Activated T-cell treated with anti-CD3 and anti-CD28 coated beads for 24 hours (primary cell): ENCODE data around the gene RASGEF1B.

Source experiments
- DNase-seq: peaks from one replicate; pipeline ENCODE4 v3.0.0-alpha.2; 2020; ENCODE audit warnings: low read depth

Gene RASGEF1B

DNA sequence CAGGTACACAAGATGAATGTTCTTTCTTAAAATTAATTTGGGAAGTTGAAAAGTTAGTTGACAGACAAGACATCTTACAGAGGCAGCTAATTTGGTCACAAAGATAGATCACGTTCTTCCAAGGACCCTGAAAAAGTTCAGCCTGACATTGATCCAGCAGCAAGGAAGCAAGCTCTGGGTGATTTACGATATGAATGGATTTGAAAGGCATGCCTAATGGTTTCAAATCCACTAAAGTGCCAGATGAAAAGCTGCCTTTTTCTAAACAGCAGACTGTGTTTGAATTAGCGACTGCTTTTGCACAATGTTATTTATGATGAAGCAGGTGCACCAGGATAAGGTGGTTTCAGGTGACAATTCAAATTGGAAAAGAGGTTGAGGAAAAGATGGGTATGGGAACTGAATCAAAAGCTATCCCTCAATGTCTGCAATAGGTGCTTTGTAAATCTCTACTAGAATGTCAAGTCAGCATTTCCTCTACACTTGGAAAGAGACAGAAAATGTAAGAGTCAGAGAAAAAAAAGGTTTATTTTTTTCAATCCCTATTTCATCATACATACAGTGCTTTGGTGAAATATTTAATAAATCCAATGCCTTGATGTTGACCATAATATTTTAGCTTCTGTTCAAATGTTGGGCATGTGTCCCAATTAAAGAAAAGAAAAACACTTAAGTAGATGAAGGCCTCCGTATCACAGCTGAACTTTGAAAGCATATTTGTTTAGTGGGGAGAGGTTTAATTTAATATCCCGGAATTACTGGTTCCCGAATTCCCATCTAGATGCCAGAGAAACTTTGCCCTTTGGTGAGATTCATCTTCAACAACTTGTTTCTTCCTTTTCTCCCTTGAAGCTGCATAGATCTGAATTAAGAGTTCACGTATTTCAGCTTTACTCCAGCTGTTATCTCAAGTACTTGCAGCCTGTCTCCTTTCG lies 6.0 kb downstream of the RASGEF1B start:
- DNase-seq: no peak

DNA sequence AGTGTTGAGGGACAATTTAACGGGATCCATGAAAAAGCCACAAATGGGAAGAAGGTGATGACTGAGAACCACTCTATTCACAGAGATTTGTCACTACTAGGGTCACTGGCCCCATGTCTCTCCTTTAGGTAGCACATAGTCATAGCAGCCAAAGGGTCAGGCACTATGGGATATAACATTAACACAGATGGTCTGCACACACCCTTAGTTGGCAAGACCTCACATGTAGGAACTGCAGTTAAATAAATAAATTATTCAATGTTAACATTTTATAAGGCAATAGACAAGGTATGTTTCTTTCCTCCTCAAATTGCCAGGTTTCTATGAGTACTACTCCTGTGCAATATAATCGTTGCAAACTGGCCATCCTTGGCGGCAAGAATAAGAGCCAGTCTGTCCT lies 10.9 kb downstream of the RASGEF1B start:
- DNase-seq: no peak

DNA sequence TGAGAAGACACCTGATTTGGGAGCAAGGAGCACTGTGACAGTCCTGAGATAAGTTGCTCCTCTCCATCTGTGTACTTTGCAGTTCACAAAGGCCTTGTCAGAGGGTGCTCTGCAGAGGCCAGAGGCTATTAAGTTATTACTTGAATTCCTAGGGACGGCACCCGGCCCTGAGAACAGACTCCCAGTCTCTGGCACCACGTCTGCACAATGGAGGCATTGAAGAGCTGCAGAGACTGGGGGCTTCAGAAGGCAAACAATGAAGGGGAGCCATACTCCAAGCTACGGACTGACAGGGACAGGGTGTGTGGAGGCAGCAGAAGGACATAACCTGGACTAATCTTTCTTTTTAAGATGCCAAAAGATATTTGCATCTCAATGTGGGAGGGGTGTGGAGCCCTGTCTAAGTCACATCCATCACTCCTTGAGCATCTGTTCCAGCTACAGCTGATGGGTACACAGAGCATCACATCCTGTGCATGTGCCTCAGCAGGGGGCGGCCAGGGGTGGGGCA lies 11.5 kb downstream of the RASGEF1B start:
- no peak for DNase-seq

DNA sequence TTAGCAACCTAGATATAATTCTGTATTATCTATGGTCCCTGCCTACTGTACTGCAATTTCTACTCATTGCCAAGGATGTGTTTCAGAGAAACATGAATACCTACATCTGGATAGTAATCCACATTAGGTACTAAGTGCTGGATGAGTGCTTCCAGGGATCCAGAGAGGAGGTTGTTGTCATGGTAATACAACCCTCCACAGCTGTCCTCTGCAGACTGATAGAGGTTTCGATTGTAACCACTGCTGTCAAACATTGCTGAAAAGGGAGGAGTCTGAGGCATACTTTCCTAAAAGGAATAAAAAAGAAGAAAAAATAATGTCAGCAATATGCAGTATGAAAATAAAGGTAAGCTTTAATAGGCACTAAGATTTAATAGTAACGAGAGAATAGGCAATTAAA lies 12.5 kb downstream of the RASGEF1B start:
- no peak for DNase-seq

DNA sequence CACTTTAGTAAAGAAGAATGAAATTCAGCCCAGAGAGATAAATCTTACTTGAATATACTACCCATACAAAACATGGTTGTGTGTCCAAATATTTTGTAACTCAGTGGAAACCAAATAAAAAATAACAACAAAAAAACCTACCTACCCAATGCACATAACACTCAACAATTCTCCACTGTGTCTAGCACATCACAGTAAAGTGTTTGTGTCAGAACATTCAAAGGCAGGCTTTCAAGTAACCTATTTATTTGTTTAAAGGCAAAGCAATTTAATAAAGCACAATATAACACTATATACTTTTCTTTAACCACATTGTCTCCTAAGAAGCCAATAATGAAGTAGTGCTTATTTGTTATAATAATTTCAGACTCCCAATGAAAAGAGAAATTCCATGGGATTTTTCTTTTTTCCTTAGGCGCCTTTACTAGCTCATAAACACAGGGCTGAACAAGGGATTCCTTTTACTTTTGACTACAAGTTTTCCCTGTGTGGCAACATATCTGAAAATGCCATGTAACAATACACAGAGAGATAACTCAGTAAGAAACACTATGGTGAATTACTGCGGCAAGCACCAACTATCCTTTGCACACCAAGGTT lies 13.7 kb downstream of the RASGEF1B start:
- no peak for DNase-seq

DNA sequence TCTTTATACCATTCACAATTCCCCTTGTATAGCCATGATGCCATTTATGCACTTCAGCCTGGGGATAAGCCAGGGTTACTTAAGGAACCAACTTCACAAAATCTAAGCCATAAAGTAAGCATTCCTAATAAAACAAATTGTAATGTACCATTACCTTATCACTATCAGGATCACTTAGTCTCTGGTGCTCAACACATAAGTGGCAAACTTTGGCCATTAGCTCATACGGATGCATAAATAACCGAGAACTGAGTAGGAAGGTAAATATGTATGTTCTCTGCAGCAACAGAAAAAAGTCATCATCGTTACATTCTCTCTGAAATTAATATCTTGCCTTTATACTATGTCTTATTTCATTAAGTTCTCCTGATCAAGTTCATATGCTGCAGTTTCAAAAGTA lies 14.4 kb downstream of the RASGEF1B start:
- DNase-seq: no peak

DNA sequence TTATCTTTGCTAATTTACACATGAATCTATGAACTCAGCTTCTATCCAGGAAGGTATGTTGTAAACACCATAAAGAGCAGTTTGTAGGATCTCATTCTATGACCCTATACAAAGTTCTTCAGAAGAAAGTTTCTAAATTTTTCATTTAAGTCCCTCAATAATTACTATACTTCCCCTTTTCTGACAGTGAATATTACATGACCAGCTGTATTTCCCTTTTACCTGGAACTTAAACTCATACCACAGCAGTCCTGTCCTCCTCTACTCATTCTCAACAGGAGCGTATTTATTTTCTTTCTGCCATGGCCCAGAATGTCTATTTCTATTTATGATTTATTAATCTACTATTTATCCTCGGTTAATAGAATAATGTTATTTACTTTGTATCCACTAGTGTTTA lies 15.8 kb downstream of the RASGEF1B start:
- DNase-seq: no peak

DNA sequence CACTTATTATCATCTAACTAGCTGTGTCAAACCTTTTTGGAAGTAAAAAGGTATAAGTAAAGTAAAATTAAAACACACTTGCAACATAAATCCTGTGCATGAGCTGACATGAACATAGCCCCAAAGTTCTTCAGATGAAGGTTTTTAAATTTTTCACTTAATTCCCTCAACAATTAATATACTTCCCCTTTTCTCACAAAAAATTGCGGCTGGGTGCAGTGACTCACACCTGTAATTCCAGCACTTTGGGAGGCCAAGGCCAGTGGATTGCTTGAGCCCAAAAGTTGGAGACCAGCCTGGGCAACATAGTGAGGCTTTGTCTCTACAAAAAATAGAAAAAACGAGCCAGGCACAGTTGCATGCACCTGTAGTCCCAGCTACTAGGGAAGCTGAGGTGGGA lies 16.8 kb downstream of the RASGEF1B start:
- DNase-seq: no peak

DNA sequence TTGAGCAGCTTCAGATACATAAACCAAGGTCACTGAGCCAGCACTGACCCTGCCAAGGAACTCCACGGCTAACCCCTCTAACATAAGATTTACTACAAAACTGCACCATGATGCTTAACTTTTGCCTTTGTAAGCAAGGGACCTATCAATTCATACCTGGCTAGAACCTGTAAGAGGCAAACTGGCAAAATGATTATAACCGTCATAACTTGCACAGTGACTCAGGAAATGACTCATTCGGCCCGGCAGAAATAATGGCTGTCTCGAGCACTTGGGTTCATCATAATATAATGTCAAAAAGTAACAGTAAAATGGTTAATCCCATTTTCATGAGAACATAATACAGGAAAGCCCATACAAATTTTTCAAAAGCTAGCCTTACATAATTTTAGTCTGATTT lies 17.2 kb downstream of the RASGEF1B start:
- peak; percentile 30 for DNase-seq

DNA sequence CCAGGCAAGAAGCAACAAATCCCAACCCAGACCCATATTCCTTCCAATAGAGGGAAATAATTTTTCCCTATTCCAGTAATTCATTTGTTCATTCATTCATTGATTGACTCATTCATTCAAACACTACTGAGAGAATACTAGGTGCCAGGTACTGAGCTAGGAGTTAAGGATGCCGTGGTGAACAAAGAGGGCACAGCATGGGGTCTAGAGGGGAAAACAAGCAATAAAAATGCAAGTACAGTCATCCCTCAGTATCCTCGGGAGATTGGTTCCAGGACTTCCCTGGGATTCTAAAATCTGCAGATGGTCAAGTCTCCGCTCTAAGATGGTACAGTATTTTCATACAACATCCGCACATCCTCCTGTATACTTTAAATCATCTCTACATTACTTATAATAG lies 18.7 kb downstream of the RASGEF1B start:
- DNase-seq: no peak

DNA sequence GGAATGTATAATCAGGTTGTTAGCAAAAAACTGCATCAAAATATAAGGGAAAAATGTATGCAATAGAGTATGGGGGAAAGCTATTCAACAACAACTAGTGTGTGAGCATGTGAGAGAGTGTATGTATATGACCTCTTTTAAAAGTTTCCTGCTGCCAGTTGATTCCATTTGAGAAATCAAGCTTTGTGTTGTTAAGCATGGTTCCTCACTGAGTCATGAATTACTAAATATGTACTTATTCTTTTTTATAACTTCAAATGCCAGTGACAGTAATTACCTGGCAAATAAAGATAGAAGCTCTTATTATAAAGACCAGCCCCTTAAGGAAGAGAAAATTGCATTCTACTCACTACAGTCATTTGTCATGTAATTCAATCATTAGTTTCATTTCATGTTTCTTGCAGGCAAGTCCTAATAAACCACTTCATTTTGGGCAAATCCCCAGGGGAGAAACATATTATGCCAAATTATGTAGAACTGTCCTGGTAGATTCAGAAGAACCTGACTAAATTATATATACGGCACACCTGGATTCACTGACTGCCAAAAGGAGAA lies 19.2 kb downstream of the RASGEF1B start:
- DNase-seq: no peak

DNA sequence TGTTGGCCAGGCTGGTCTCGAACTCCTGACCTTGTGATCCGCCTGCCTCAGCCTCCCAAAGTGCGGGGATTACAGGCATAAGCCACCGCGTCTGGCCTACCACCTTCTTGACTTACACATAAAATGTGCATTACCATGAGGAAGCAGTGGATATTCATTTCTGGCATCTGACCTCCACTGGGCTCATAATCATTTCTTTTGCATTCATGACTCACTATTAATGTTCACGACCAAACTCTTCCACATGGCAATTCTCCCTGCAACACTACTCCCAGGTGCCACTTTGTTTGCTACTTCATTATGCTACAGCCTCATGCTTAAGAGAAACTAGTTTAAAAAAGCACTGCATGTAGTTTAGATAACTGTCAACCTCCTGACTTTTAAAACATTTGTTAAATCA lies 22.7 kb downstream of the RASGEF1B start:
- DNase-seq: no peak

DNA sequence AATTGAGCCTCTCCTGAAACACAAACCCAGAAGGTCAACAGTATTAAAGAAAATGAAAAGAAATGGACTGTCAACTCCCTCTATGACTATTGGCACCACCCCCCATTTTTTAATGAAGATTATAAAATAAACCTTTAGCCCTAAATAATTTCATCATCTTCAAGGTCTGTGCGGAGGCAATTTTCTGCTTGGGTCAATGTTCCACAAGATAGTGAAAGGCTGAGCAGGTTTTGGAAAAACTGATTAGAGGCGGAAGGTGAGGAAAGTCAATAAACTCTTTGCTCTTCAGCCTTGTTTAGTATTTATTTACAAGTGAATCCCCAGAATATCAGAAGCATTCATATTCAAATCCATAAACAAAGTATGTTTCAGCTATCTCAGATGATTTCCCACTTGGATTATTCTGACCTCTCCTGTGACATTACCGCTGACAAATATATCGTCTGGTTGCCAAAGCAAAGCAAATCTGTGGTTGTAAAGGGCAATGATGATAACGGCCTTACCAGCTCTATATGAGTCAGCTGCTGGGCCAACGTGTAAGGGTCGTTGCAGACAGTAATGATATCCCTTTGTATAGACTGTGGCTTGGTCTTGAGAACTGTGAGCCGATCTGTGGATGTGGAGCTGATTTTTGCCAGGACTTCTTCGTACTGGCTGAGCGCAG lies 24.0 kb downstream of the RASGEF1B start:
- DNase-seq: no peak

DNA sequence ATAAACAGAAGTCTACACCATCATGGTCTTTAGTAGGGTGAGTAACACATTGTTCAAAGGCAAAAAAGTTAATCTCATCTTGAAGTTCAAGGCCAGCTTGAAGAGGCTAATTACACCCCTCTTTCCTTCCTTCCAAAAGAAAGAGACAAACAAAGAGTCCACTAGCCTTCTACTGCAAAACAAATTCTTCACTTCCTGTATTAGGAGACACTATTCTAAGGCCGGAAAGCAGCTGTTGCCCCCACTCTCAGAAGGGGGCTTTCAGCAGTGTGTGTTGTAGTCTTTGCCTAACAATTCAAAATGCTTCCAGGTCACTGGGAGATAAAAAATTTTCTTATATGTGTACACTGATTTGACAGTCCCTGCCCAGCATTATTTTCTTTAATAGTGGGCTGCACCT lies 25.1 kb downstream of the RASGEF1B start:
- no peak for DNase-seq

DNA sequence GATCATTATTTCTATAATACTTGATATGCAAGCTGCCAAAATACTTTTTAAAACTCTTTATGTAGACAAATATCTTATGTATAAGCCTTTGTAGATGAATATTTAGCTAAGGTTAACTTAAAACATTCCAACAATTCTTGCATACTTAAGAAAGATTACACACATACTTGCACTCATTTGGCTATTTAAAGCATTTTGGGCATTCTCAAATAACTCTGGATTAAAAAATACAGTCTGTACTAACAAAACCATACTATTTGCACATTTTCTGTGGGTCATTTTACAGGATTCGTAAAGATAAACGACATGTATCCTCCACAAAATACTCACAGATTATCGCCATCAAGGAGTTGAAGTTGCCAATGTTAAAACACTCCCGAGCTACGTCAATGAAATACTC lies 26.5 kb downstream of the RASGEF1B start:
- DNase-seq: no peak

DNA sequence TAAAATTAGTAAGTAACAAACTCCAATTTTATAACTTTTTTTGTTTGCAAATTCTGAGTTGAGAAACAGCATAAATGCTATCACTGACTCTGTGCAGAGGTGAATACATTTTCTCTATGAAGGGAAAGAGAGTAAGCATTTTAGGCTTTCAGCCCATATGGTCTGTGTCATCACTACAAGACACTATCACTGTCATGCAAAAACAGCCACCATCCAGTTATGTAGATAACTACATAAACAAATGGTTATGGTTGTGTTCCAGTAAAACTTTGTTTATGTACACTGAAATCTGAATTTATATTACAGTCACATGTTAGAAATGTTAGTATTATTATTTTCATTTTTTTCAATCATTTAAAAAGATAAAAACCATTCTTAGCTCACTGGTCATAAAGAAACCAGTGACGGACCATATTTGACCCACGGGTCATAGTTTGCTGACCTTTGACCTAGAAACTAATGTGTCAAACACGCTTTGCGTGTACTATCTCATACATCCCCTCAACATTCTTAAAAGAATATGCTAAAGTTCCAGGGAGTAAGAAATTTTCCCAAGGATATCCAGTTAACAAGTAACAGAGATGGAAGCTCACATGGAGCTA lies 29.1 kb downstream of the RASGEF1B start:
- DNase-seq: no peak

DNA sequence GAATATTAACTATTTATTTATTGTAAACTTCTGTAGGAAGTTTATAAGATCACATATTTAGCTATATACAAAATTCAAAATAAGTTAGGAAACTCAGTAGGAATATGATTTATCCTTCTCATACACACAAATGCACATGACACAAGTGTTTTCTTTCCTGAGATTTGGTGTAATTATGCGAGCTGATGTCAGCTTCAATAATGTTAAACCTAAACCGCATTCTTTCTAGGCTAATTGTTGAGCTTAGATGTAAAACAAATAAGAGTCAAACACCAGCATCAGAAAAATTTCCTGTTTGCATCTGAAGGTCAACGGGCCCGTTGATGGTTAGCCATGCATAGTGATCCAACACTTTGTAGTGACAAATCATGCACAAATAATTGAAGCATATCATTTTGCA lies 30.8 kb downstream of the RASGEF1B start:
- DNase-seq: no peak

DNA sequence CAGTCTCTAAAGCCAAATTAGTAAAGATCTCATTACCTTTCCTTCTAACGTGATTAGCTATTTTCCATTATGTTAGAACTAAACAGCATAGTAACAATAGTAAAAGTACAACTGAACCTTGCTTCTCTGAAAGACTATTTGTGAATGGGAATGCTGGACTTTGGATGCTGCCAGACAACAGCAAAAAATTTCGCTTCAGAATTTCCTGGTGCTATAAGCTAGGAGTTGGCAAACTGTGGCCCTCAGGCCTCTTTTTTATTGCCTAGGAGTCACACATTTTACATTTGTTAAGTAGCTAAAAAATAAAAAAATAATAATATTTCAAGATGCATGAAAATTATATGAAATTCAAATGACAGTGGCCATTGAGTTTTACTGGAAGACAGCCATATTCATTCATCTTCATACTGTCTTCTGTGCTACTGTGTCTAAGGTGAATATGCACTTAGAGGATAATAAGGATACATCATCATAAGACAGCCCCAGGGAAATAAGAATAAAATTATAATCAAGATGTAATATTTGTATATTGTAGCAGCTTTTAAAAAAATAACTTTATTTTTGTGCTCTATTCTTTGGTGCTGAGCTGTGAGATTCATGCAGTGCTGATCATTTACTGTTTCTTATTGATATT lies 34.6 kb downstream of the RASGEF1B start:
- DNase-seq: no peak

DNA sequence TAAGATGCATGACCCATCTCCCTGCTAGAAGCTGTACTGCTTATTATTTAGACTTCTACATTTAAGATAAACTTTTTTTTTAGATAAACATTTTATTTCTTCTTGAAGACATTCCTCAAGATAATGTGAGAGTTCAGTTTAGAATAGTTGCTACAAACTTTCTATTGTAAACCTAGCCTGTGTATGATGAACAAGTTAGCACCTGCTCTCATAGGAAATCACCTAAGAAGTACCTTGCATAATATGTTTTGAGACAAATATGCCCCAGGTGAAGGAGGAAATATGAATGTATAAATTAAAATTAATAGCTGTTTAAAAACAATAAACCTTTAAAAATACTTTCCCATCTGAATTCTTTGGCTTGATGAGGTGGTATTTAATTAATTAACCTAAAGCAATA lies 35.6 kb downstream of the RASGEF1B start:
- no peak for DNase-seq

DNA sequence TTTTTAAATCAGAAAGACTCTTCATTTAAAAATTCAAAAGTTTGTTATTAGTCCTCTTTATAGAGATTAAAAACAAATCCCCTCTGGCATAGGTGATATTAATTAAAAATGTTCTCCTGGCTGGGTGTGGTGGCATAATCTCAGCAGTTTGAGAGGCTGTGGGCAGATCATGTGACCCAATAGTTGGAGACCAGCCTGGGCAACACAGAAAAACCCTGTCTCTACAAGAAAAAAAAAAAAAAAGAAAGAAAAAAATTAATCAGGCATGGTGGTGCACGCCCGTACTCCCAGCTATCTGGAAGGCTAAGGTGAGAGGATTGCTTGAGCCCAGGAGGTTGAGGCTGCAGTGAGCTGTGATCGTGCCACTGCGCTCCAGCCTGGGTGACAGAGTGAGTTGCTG lies 38.9 kb downstream of the RASGEF1B start:
- DNase-seq: no peak

DNA sequence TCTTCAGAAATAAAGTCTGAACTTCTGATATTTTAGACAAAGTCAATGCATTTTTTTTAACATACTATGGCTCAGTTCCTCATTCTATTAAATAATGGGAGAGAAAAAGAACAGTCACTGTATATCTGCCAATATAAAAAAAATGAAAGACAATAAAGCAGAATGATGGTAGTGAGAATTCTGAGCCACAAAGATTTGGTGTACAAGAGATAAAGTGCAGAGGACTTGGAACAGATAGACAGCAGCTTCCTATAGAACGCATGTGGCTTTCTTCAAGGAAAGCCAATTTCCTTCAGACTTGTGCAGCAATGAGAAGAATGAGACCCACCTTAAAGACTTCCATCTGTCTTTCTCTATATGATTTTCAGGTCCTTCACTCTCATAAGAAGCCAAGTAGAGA lies 39.7 kb downstream of the RASGEF1B start:
- DNase-seq: no peak

DNA sequence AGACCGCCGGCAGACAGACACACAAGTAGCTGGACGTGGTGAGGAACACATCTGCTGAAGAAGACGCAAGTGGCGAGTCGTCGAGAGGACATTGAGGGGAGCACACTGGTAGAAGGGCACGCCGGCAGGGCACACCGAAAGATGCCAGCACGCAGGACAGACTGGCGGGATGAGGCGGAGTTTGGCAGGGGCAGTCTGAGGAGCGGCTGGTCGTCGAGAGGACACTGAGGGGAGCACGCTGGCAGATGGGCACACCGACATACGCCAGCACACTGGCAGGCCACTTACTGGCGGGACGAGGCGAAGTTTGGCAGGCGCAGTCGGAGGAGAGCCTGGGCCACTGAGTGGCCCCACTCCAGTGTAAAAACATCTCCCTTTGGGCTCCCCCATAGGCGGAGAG lies 42.1 kb downstream of the RASGEF1B start:
- DNase-seq: no peak
